Sigmoid colon (tissue), 4 donors: ENCODE measurements around the gene ECM1.

Experiments
- POLR2A ChIP-seq, 2 donors: fragments of 450-650 bp; IDR thresholded peaks; one replicate each; pipeline ENCODE4 v1.6.1; 2016; ENCODE audit warnings: antibody characterized with exemption in 2 of 2, mild to moderate bottlenecking in 2 of 2, moderate library complexity in 2 of 2
- POLR2AphosphoS5 ChIP-seq, 4 donors: sonication (generic); formaldehyde crosslinking; IDR thresholded peaks; one replicate each; pipeline ENCODE4 v1.6.1; 2017; ENCODE audit warnings: antibody characterized with exemption in 4 of 4
- TF ChIP-seq, protein P1 (sequence below), 4 experiments: fragments of 450-650 bp in 3 of 4; fragments of 200-600 bp in 1 of 4; IDR thresholded peaks; one replicate each; pipeline ENCODE4 v1.5.1; 2016 to 2019; ENCODE audit warnings: antibody characterized with exemption in 4 of 4, mild to moderate bottlenecking in 3 of 4, moderate library complexity in 2 of 4

DNA sequence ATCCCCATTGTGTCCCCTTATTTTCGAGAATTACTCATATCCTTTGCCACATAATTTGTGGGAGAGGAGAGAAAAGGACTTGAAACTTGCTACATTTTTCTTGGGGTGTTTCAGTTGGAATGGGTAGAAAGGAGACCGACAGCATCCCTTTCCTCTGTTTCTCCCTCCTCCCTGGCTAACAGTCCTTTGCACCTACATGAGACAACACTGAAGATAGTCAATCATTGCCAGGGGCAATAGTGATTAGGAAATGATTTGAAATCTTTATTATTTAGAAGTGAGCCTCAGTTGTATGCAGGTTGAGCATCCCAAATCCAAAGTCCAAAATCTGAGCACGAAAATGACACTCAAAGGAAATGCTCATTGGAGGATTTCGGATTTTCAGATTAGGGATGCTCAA, 28.5 kb upstream of the ECM1 start:
- TF ChIP-seq, protein P1, sequence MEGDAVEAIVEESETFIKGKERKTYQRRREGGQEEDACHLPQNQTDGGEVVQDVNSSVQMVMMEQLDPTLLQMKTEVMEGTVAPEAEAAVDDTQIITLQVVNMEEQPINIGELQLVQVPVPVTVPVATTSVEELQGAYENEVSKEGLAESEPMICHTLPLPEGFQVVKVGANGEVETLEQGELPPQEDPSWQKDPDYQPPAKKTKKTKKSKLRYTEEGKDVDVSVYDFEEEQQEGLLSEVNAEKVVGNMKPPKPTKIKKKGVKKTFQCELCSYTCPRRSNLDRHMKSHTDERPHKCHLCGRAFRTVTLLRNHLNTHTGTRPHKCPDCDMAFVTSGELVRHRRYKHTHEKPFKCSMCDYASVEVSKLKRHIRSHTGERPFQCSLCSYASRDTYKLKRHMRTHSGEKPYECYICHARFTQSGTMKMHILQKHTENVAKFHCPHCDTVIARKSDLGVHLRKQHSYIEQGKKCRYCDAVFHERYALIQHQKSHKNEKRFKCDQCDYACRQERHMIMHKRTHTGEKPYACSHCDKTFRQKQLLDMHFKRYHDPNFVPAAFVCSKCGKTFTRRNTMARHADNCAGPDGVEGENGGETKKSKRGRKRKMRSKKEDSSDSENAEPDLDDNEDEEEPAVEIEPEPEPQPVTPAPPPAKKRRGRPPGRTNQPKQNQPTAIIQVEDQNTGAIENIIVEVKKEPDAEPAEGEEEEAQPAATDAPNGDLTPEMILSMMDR (IDR thresholded peaks at IDR 0.05), result no peak
- TF ChIP-seq POLR2AphosphoS5 (IDR thresholded peaks at IDR 0.05) (no peak), POLR2A (IDR thresholded peaks at IDR 0.05) (no peak)
